Gastrocnemius medialis (tissue), 4 donors: Measurements from ENCODE around the gene SLC35F1.

ENCODE experiments used
- POLR2A ChIP-seq, 2 donors: fragments of 450-650 bp; IDR thresholded peaks; one replicate each; pipeline ENCODE4 v1.6.1; 2017; ENCODE audit warnings: antibody characterized with exemption in 2 of 2, mild to moderate bottlenecking in 2 of 2, moderate library complexity in 2 of 2
- TF ChIP-seq, protein P1 (sequence below), 5 experiments: fragments of 450-650 bp in 3 of 5; fragments of 200-600 bp in 2 of 5; sonication (generic) in 2 of 5; IDR thresholded peaks in 4 of 5; conservative IDR thresholded peaks in 1 of 5; 1 replicate in 4 of 5; 2 replicates in 1 of 5; pipeline ENCODE4 v1.5.1; 2016 to 2019; ENCODE audit warnings: antibody characterized with exemption in 5 of 5, mild to moderate bottlenecking in 3 of 5, moderate library complexity in 3 of 5

DNA sequence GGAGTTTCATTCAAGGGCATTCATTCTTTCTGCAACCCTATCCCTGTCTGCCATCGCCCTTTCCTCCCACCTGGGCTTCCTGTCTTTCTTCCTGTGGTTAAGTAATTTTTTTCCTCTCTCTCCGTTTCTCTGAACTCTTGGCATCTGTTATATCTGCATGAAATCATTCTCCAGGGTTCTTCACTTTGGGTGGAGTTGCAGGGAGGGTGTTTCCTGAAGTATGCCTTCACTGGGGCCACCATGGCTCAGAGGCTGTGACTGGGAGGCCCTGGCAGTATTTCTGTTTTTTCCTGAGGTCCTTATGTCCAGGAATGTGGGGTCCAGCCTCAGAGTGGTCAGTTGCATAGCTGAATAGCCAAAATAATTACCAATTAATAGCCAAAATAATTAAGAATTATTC lies 137.2 kb downstream of the SLC35F1 start:
- no peak for TF ChIP-seq POLR2A (IDR thresholded peaks at IDR 0.05)
- TF ChIP-seq, protein P1, sequence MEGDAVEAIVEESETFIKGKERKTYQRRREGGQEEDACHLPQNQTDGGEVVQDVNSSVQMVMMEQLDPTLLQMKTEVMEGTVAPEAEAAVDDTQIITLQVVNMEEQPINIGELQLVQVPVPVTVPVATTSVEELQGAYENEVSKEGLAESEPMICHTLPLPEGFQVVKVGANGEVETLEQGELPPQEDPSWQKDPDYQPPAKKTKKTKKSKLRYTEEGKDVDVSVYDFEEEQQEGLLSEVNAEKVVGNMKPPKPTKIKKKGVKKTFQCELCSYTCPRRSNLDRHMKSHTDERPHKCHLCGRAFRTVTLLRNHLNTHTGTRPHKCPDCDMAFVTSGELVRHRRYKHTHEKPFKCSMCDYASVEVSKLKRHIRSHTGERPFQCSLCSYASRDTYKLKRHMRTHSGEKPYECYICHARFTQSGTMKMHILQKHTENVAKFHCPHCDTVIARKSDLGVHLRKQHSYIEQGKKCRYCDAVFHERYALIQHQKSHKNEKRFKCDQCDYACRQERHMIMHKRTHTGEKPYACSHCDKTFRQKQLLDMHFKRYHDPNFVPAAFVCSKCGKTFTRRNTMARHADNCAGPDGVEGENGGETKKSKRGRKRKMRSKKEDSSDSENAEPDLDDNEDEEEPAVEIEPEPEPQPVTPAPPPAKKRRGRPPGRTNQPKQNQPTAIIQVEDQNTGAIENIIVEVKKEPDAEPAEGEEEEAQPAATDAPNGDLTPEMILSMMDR (IDR thresholded peaks at IDR 0.05 in 4 of 5, conservative IDR thresholded peaks at IDR 0.05 in 1 of 5), result no peak
